HG03108 (cell line): ENCODE measurements around the gene EVA1B.
A peak's percentile ranks its signal among the peaks of the same experiment; 100 is the strongest.

Experiments used
- ATAC-seq: cut with Tn5 transposase; IDR thresholded peaks from one replicate; pipeline ENCODE4 v1.9.1; 2021; ENCODE audit warnings: moderate library complexity; ENCODE audit not compliant: unreplicated experiment

The EVA1B gene

GRCh38 chr1:36346741-36347370 is 23.4 kb upstream of the EVA1B start:
- no peak for ATAC-seq

- ATAC-seq: no peak
Measured at GRCh38 chr1:36345353-36345752, 21.9 kb upstream of the EVA1B start.

GRCh38 chr1:36344395-36344680 is 20.9 kb upstream of the EVA1B start:
- ATAC-seq: no peak

GRCh38 chr1:36343651-36344394 is 20.4 kb upstream of the EVA1B start:
- ATAC-seq: no peak

- ATAC-seq: no peak
Measured at GRCh38 chr1:36342426-36343185, 19.2 kb upstream of the EVA1B start.

- ATAC-seq: no peak
Measured at GRCh38 chr1:36341626-36342320, 18.3 kb upstream of the EVA1B start.

GRCh38 chr1:36339615-36340014 is 16.2 kb upstream of the EVA1B start:
- ATAC-seq: no peak

- no peak for ATAC-seq
Measured at GRCh38 chr1:36339215-36339614, 15.8 kb upstream of the EVA1B start.

- ATAC-seq: no peak
Measured at GRCh38 chr1:36337830-36338229, 14.4 kb upstream of the EVA1B start.

- no peak for ATAC-seq
Measured at GRCh38 chr1:36330940-36331339, 7.5 kb upstream of the EVA1B start.

- ATAC-seq: no peak
Measured at GRCh38 chr1:36329817-36330216, 6.4 kb upstream of the EVA1B start.

- ATAC-seq: no peak
Measured at GRCh38 chr1:36328713-36329112, 5.3 kb upstream of the EVA1B start.

GRCh38 chr1:36328088-36328480 is 4.6 kb upstream of the EVA1B start:
- ATAC-seq: no peak

GRCh38 chr1:36327421-36328087 is 4.1 kb upstream of the EVA1B start:
- ATAC-seq: no peak

GRCh38 chr1:36326499-36326898 is 3.1 kb upstream of the EVA1B start:
- ATAC-seq: no peak

- ATAC-seq: no peak
Measured at GRCh38 chr1:36324353-36324703, 883 bp upstream of the EVA1B start.

GRCh38 chr1:36322786-36323635 is 434 bp downstream of the EVA1B start:
- ATAC-seq: peak; percentile 20

- ATAC-seq: no peak
Measured at GRCh38 chr1:36322041-36322785, 1.2 kb downstream of the EVA1B start.

- no peak for ATAC-seq
Measured at GRCh38 chr1:36321119-36321951, 2.1 kb downstream of the EVA1B start.
